Measurements from ENCODE around the gene DRD3.

The DRD3 gene

DNA sequence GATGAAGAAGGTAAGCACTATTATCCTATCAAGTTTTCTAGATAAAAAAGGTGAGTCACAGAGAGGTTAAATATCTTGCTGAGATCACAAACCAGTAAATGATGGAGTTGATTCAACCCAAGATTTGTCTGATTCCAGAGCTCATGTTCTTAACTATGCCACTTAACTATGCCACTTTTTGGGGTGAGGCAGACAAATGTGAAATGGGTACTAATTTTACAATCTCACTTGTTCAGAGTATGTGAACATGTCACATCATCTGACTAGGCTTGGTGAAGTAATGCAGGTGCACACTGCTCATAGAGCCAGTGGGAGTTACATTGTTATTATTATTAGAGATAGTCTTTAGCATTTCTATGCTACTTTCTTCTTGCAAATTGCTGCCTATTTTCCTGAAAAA, 2.0 kb downstream of the DRD3 start:
- no peak for DNase-seq

DNA sequence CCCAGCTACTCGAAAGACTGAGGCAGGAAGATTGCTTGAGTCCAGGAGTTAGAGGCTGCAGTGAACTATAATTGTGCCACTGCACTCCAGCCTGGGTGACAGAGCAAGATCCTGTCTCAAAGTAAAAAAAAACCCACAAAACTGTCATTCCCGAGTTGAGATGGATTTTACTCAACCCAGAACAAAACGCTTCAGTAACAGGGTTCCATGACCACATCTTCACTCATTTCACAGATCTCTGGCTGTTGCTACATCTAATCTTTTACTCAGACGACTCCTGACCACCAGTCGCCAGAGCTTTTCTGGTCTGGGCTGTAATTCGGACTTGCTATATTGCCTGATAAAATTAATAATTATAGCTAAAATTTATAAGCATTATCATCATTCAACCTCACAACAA, 2.4 kb downstream of the DRD3 start:
- DNase-seq = no peak

DNA sequence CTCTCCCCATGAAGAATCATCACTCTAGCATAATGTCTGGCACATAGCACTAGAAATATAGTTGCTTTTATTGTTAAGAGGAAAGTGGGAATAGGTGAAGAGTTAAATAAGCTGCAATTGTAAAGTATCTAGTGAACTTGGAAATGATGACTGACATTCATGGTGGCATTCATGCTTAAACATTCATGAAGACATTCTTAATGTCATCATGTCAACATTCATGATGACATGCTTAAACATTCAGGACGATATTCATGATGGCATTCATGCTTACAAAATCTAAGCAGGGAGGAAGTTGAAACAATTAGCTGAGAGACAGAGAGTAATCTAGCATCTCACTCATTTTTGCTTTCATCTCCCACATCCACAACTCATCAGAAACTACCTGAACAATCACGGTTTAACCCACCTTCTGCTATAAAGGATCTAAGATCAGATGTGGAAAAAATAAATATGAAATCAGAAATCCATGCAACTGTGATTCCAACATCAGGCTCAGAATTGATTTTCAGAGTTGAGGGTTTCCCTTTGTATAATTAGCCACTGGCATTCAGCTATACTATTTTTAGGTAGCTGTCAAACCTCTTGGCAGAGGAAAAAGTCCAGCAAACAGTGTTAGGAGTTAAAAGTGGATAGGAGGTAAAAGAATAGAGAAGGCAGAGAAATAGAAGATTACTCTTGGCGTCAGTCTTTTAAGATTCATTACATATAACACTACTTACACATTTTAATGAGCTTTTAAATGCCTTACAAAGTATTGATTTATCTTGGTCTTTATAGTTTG, 3.5 kb downstream of the DRD3 start:
- no peak for DNase-seq

DNA sequence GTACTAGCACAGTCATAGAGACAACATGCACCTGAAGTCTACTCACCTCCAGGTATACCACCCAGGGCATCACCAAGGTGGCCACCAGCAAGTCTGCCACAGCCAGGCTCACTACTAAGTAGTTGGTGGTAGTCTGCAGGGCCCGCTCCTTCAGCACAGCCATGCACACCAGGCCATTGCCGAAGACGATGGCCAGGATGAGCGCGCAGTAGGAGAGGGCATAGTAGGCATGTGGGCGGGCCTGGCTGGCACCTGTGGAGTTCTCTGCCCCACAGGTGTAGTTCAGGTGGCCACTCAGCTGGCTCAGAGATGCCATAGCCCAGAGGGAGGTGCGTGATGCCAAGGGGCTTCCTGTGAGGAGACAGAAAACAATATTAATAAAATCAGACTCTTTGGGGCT, 7.2 kb downstream of the DRD3 start:
- DNase-seq = no peak

DNA sequence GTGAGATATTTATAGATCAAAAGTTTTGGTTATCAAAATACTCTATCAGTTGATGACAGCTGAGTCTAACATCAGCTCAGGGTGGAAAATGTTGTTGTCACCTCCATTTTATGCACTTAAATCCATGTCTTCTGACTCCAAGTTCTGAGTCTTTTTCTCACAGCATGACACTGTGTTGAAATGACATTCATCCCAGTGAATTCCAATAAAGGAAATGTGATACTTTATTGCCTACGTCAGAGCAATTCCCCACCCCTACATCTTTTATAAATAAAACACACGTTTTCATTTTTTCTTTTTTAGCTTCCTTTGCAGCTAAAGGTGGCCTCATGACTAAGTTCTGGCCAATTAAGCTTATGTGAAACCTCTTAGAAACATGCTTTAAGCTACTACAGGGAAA, 10.7 kb downstream of the DRD3 start:
- DNase-seq = no peak

DNA sequence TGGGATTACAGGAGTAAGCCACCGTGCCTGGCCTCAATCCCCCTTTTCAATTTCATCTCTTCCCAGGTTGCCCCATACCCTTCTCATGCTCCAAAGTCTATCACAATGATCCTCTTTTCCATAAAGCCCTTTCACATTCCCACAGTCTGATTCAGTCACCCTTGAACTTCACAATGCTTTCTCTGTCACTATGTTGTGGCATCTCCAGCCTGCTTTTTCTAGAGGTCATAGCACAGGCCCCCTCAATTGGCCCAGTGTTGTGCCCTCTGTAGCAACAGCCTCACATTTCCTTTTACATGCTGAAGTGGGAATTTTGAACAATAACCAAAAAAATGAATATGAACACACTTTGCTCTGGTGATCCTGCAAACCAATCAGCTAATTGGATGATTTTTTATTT, 21.5 kb downstream of the DRD3 start:
- no peak for DNase-seq

DNA sequence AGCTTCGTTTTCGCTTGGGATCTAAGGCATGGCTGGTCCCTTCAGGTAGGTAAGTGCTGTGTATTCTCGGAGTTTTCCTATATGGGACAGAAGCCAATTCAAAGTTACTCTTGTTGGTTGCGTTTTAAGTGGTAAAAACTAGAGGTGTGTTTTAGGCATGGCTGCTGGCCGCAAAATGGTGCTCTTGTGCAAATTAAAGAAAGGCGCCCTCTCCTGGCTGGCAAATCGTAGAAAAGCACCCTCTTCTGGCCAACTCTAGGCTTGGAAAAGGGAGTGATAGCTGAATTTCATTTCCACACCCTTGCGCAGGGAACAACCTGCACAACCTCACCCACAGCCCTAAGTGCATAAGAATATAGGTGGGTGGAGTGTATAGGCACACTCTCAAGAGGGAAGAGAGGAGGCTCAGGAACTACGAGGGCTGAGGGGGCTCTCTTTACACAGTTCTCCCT, 23.5 kb downstream of the DRD3 start:
- no peak for DNase-seq

DNA sequence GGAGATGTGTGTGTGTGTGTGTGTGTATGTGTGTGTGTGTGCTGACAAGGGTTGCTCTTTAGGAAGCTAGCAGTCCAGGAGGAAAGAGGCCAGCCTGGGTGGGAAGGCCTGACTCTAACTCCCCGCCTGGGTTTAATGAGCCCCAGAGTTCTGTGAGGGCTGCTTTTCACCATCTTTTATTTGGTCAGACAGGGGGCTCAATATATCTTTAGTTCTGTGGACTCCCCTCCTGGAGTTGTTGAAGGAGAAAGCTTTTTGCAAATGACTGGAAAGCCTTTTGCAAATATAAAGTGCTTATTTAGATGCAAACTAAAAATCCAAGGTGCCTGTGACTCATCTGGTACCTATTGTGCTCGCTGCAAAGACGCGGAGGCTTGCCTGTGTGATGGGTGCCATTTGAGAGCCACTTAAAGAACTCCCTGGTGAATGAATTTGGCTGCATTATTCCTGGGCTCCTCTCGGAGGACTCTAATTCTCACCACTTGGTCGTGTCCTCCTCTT, 24.5 kb downstream of the DRD3 start:
- no peak for DNase-seq

DNA sequence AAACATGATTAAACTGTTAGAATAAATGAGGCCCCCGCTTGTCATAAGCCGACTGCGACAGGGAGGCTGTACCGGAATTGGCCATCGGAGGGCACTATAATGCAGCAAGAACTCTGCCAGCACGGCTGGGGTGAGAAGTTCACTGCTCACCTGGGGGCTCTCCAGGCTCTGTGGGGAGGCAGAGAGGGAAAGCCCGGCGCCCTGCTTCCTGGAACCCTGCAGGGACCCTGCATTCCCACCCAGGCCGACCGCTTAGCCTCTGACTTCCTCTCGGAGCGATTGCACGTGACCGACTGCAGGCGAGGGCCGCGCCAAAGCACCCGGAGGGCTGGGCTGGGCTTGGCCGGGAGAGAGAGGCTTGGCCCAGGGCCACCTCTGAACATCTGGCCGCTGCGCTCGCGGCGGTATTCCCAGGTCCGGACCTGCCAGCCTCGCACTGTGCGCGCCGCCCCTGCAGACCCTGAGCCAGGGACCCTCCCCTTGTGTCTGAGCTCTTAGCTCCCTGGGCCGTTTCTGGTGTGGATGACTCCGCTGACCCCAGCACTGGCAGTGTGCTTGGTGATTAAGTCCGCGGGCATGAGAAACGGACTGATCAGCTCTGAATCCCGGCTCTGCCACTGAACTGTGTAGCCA, 26.2 kb downstream of the DRD3 start:
- peak; percentile 51 for DNase-seq

DNA sequence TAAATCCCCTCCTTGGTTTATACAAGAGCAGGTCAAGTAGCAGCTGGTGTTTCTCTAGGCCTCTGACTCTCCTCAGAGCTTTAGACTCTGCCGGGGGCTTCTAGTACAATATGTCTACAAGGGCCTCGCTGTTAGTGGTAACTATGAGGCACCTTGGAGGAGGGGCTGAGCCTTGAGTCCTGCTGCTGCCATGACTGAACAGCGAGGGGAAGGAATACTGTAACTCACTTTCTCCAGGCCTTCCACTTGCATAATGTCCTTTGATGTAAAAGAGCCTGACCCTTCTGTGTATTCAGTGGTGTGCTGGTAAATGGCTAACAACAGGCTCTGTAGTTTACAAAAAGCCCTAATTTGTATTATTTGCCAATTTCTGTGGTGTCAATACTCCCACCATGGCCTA, 27.8 kb downstream of the DRD3 start:
- DNase-seq = no peak

DNA sequence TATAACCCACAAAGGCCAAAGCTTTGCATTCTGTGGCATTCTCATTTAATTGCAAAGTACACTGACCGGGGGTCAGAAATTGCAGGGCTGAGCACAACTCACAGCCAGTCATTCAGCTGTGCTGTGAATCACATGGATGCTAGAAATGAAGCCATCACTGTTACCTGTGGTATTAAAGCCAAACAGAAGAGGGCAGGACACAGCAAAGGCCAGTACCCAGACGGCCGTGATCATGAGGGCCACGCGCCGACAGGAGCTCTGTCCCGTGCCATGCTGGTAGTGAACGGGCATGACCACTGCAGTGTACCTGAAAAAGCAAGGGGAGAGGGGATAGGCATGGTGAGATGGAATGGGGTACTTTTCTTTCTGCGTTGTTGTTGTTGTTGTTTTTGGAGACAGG, 31.6 kb downstream of the DRD3 start:
- DNase-seq = no peak

DNA sequence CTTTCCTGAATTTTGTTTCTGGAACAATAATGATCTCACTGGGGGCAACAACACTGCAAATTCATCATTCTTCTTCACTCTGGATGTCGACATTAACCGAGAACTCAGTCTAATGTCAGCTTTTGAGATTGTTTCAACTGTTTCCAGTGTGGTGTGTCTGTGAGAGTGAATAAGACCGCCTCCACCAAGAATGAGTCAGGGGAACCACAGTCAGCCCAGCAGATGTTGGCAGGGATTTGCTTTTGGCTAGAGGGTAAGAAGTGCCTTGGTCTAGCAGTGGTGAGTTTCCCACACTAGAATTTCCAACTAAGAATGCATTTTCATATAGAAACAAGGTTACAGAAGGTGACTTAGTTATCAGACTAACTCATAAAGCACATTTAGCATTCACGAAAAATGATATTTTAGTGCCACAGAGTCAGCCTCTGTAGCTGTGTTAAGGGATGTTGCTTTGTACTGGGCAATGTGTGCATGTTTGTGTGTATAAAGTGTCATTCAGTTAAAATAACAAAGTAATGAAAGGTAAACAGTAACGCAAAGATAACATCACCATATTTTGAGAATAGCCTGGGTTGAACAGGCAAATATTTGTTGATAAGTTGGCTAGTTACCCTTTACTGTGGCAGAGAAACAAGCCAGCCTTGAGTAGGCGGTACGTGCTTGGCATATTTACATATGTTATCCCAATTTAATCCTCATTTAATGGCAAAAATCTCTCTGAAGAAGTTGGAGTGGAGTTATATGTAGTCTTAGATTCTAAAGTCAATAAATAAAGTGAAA, 33.8 kb downstream of the DRD3 start:
- DNase-seq = no peak

DNA sequence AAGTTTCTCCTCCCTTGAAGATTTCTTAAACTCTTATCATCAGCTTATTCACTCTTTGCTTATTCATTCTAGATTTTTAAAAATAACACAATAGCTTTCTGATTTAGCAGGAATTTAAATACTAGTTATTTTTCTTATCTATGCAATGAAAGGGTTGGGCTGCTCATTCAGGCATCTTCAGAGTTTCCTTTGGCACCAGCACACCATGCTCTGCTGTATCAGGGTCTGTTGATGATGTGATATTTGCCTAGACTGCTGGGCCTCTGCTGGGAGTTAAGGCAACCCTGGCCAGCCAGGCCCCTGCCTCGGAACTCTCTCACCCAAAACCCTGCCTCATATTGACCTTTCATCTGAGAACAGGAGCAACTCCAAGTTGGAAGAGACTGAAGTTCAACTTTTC, 35.0 kb downstream of the DRD3 start:
- DNase-seq = no peak

DNA sequence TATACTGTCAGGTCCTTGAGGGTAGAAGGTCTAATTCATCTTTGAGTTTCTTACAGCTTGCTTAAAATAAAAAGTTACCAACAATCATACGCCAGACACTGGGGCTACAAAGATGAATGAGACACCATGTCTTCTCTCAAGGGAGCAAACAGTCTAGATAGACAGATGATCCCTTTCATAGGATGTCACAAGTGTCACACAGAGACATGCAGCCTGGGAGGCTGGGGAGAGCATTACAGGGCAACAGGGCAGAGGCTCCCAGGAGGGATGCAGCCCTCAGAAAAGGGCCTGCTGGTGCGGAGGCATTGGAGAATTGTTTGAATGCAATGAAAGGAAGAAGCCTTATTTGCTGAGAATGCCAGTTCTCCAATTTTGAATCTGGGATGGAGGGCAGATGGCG, 39.0 kb downstream of the DRD3 start:
- DNase-seq = no peak

DNA sequence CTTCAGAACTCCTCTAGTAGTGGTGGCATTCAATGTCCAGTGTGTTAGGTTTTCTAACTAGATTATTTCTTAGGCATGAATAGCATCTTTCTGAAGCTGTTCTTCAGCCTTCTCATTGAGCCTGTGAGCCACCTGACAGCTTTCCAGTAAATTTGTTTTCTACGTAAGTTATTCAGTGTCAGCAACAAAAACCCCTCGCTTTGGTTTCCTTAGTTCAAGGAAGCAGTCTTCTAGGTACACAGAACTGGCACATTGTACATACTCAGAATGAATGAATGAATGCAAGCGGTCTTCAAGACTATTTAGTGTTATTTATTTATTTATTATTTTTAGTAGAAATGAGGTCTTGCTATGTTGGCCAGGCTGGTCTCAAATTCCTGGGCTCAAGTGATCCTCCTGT, 44.9 kb downstream of the DRD3 start:
- no peak for DNase-seq

DNA sequence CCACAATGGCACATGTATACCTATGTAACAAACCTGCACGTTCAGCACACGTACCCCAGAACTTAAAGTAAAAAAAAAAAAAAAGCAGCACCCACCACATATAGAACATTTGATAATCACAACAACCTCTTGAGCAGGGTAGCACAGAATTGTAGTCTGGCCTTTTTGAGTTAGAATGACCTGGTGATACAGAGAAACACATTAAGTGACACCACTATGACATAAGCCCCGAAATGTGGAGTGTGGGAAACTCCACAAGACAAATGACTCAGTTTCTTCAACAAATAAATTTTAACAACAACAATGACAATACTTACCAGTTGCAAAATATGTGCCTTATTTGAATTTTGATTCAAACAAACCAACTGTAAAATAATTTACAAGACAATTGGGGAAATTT, 46.4 kb downstream of the DRD3 start:
- DNase-seq = no peak

DNA sequence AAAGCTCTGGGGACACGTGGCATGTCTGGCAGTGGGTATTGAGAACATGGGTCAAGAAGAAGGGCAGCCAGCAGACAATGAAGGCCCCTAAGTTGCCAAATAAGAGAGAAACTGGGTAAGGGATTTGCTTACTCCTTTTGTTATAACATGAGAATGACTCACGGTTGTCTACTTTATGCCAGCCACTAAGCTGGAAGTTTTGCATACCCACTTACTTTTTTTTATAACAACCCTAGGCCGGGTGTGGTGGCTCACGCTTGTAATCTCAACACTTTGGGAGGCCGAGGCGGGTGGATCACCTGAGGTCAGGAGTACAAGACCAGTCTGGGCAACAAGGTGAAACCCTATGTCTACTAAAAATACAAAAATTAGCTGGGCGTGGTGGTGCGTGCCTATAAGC, 50.0 kb downstream of the DRD3 start:
- no peak for DNase-seq

DNA sequence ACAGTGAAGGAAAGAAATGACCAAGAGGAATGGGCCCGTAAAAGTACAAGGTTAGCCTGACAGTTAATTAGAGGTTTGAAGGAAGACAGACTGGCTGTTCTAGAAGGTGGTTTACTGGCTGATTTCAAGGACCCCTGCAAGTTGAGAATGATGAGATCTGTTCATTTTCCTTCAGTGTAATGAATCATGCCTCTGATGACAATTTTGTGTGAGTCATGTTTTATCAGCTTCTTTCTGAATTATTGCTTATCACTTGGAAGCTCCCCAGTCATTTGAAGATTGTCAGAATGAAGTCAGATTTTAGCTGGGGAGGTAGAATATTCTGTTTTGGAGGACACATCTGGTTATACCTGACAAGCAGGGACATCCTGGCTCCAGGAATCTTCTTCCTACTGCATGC, 50.6 kb downstream of the DRD3 start:
- DNase-seq = no peak

DNA sequence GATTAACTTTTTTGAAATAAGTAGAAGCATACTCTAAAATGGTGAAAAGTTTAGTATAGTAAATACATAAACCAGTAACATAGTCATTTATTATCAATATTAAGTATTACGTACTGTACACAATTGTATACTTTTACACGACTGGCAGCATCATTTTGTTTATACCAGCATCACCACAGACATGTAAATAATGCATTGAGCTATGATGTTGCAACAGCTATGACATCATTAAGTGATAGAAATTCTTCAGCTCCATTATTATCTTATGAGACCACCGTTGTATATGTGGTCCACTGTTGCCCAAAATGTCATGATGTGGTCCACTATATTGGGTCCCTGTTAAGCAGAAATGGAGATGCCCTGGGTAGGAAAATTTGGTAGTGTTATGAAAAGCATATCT, 51.3 kb downstream of the DRD3 start:
- no peak for DNase-seq

DNA sequence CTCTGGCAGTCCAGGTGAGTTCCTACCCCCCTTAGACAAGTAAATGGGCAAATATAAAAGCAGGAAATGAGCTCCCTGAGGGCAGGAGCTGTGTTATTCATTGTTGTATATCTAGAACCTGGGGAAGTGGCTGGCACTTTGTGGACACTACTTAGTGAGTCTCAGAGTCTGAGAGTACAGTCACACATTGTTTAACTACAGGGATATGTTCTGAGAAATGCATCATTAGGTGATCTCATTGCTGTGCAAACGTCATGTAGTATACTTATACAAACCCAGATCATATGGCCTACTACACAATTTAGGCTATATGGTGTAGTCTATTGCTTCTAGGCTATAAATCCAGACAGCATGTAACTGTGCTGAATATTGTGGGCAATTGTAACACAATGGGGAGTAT, 52.4 kb downstream of the DRD3 start:
- no peak for DNase-seq

DNA sequence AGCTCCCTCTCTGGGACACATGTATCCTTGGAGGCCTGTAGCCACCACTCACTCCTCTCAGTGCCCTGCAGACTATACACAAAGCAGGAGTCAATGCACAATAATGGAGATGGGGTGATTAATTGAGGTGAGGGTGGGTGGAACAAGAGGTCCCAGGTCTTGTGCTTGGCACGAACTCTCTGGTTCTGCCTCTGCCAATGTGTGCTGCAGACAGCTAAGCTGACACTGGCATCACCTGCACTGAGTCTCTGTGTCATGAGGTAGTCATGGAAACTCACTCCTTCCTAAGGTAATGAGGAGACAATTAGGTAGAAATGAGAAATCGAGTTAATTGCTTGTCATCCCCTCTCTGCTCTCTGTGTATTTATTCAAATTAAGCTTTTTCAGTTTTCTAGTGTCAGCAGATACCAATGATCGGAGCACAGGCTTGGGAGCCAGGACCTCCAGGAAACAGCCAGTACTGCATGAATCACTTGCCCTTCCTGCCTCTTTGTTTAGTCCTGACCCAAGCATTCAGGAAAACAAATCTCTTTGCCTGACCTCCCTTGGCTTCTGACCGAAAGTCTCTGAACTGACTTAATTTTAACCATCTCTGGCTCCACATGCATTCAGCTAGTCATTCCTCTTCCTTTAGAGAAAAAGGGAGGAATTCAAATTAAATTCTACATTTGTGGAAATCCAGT, 56.7 kb downstream of the DRD3 start:
- no peak for DNase-seq

DNA sequence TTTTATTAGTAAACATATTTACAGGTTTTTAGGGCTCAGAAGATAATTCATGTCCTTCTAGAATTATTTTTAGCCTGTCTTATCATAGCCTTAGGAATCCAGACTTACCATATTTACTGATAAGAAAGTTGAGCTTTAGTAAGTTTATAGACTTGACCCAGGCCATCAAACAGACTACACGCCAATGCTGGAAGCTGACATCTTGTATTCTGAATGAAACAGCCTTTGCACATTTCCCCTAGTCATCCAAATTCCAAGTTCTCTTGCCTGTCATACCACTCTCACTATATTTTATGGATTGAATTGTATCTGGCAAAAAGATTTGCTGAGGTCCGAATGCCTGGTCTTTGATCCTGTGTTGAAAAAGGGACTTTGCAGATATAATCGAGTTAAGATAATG, 58.6 kb downstream of the DRD3 start:
- no peak for DNase-seq

DNA sequence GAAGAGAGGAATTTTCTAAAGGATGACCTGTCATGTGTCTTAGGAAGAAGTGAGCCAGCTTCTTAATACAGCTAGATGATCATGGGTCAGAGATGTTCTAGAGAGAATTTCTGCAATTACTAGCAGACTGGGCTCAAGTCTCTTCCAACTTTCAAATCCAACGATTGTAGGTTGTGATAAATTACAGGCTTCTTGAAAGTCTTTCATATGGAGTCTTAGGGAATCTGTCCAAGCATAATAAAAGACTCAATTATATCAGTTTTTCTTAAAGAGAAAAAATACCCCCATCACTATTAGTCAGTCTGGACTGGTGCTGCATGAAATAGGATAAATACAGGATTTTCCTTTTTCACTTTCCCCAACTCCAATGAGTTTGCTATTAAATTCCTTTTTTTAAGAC, 59.1 kb downstream of the DRD3 start:
- DNase-seq = no peak
